Hippocampal formation (tissue), 2 donors: ENCODE measurements around the gene TMEM94.
"Not testable (repeated sequence)": the region's sequence is repeated elsewhere in the genome, so short reads cannot be mapped to it uniquely, and the experiment has no call there.

Source experiments
- DNase-seq, 2 donors: peaks; one replicate each; lab custom pipeline; 2025; lab: John Stamatoyannopoulos, UW

Gene TMEM94

DNA sequence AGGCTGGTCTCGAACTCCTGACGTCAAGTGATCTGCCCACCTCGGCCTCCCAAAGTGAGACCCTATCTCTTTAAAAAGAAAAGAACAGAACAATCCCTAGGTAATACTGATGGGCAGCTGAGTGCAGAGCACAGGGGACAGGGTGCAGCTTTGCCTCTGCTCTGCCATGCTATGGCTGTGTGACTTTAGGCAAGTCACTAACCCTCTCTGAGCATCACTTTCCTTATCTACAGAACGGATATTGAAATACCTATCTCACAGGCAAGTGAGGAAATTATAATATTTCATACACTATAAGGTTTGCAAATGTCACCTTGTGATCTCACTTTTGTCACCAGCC is 54.8 kb downstream of the TMEM94 start:
- DNase-seq = no peak

GRCh38 chr17:75511610-75512575 is 55.5 kb downstream of the TMEM94 start:
- DNase-seq = no peak

DNA sequence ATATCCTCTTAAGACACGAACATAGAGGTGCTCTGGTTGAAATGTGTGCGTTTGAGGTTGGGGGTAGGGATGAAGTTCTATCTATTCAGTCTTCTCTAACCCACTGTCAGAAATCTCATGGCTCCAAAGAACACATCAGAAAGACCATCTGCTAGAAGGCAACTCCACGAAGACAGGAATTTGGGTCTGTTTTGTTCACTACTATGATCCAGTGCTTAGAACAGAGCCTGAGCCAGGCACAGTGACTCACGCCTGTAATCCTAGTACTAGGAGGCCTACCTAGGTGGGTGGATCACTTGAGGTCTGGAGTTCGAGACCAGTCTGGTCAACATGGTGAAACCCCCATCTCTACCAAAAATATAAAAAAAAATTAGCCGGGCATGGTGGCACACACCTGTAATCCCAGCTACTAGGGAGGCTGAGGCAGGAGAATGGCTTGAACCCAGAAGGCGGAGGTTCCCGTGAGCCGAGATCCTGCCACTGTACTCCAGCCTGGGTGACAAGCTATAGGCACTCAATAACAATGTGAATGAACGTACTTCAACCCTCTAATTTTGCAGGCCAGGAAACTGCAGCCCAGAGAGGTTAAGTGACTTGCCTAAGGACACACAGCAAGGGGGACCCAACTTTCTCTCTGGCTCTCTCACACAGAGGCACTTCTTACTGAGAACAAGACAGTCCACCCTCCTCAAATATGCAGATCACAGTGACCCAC is 56.6 kb downstream of the TMEM94 start:
- DNase-seq = no peak

DNA sequence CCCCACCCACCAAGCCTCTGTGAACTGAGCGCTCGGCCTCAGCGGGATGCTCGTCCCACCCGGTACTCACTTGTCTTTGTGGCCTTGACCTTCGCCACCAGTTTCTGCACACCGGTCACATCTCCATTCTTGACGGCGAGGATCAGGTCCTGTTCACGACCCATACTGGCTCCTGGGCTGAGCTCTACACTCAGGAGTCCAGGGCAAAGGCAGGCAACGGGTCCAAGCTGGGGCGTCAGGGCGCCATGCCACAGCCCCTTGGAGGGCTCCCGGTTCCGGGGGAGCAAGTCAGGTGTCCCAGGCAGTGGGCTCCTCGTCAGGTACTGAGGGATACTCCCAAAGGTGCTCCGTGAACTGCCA is 57.2 kb downstream of the TMEM94 start:
- no peak for DNase-seq

DNA sequence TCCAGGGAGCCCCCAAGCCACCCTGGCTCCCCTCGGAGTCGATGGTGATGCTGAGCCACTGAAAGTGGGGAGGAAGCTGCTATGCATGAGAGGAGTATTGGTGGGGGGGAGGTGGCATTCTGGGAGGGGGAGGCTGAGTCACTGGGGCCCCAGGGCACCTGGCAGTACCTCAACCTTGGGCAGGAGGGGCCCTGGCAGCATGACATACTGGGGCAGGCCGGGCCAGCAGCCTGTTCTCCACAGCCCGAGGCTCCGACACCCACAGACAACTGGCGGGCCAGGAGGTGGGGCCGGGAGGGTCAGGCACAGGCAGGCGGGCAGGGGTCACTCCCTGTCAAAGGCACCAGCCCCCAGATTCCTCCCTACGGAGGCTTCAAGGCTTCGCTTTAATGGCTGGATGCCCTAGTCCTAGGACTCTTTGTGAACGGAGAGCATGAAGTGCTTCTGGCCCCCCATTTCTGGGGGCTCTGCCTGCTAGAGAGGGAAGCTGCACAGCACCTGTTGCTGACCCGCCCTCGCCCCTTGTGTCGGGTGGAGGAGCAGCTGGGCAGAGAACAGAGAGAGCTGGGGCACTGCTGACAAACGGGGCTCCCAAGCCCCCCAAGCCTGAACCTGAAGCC is 58.0 kb downstream of the TMEM94 start:
- no peak for DNase-seq

- DNase-seq = no peak
Measured at GRCh38 chr17:75514919-75515495, 58.6 kb downstream of the TMEM94 start.

GRCh38 chr17:75515496-75516254 is 59.2 kb downstream of the TMEM94 start, which contains the start of gene CASKIN2:
Gene CASKIN2, minus strand, starts transcription at chr17:75515537. Its CDS starts 1,733 bp downstream, at chr17:75513804.
- peak; percentile 87 to 94 for DNase-seq

GRCh38 chr17:75516255-75516618 is 59.8 kb downstream of the TMEM94 start, which contains the start of gene TSEN54:
Gene TSEN54, plus strand, starts transcription at chr17:75516528. Its CDS starts 33 bp downstream, at chr17:75516561.
- peak; percentile 88 to 89 for DNase-seq

DNA sequence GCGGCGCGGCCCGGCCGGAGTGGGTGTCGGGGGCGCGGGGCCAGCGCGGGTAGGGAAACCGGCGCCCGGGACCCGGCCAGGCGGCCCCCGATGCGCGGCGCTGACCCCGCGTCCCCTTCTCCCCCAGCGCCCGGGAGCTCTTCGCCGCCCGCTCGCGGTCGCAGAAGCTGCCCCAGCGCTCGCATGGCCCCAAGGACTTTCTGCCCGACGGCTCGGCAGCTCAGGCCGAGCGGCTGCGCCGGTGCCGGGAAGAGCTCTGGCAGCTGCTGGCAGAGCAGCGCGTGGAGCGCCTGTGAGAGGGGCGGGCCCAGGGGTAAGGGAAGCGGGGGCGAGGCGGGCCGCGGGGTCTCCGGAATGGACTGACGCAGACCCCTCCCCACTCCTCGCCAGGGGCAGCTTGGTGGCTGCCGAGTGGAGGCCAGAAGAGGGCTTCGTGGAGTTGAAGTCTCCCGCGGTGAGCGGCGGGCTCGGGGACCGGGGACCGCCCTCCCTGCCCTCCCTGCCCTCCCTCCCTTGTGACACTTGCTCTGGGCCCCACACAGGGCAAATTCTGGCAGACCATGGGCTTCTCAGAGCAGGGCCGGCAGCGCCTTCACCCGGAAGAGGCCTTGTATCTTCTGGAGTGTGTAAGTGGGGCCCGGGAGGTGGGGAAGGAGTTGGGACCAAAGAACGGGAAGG is 60.3 kb downstream of the TMEM94 start:
- no peak for DNase-seq

DNA sequence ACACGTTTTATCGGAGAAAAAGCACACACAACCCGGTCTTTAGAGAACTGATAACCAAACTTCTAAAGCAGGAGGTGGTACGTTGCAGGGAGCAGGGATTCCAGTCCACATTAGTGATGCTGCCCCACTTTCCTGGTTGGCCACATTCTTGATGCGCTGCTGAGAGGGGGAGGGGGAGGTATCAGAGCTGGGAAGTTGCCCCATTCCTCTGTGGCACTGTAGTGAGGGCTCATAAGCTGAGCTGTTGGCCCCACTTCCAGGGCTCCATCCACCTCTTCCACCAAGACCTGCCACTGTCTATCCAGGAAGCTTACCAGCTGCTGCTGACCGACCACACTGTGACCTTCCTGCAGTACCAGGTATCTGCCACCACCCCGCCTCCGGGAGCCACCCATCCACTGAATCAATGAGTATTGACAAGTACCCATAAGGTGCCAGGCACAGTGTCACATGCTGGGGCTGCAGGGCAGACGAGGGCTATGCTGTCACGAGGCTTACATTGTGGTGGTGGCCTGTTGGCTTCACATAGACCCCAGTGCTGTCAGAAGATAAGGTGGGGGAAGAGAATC is 60.9 kb downstream of the TMEM94 start:
- no peak for DNase-seq

- no peak for DNase-seq
Measured at GRCh38 chr17:75518201-75518600, 61.8 kb downstream of the TMEM94 start.

GRCh38 chr17:75518983-75519537 is 62.6 kb downstream of the TMEM94 start:
- no peak for DNase-seq

- DNase-seq = not testable (repeated sequence)
Measured at GRCh38 chr17:75520413-75520812, 64.0 kb downstream of the TMEM94 start.

DNA sequence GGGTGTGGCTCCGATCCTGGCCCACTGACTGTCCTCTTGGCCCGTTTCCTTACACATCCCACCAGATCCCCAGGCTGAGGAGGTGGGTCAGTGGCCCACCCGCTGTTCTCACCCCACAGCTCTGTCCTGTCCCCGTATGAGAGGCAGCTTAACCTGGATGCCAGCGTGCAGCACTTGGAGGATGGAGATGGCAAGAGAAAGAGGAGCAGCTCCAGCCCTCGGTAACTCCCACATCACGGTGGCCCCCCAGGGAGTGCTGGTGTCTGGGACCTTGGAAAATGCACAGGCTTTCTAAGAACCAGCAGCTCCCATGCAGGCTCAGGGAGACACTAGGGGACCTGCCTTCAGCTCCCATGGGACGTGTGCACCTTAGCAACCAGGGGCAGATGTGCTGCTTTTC is 64.9 kb downstream of the TMEM94 start:
- DNase-seq = no peak

DNA sequence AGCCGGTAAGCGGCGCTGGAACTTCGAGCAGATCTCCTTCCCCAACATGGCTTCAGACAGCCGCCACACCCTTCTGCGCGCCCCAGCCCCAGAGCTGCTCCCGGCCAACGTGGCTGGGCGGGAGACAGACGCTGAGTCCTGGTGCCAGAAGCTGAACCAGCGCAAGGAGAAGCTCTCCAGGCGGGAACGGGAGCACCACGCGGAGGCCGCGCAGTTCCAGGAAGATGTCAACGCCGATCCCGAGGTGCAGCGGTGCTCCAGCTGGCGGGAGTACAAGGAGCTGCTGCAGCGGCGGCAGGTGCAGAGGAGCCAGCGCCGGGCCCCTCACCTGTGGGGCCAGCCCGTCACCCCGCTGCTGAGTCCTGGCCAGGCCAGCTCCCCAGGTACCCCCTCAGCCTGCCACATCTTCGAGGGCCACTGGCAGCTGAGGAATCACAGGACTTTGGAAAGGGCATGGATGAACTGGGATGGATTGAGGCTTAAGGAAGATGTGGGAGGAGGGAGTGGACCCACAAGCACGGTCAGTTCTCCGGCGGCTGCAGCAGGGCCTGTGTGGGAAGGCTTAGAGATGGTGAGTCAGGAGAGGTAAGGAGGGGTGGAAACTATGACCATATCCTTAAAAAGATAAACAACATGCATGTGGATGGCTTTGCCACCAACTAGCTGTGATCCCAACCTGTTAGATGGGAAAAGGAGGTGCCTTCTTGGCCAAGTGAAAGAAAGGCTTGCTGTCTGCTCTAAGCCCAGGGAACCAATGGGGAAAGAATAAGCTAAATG is 65.7 kb downstream of the TMEM94 start:
- DNase-seq = no peak

GRCh38 chr17:75523647-75524046 is 67.2 kb downstream of the TMEM94 start:
- no peak for DNase-seq

GRCh38 chr17:75524269-75524969 is 68.0 kb downstream of the TMEM94 start:
- DNase-seq = no peak

DNA sequence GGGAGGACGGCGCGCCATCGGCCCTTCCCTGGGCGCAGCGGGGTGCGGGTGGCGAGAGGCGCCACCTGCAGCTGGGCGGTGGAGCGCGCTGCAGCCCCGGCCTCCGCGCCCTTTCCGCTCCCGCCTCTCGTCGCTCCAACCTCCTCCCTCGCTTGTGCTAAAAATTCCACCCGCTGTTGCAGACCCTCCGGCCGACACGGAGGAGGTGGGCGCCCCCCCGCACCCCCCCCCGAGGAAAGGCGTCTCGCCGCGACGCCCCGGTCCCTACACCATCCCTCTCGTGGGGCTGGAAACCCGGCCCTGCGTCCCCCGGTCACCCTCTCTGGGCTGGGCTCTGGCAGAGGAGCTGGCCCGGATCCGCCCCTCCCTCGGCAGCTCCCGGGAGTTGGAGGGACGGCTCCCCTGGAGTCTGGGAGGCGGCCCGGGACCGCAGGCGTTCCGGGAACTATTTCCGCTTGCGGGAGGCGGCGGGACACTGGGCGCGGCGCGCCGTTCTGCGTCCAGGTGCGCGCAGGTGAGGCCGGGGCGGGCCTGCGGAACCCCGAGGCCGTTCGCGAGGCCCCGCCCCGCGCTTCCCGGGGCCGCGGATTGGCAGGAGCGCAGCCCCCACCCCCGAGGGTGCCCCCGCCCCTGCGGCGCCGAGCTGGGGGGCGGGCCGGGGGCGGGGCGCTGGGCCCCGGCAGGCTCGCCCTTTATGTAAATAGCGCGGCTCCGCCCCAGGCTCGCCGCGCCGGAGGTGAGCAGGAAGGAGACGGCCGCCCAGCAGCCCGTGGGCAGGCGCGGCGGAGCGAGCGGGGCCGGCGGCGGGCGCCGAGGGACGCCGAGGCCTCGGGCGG is 68.8 kb downstream of the TMEM94 start, which contains the start of gene LLGL2:
Gene LLGL2 (plus strand): TSS at position 728 of the 836 bp plus-strand sequence. CDS start 17,730 bp downstream, outside the sequence.
- DNase-seq = peak; percentile 25 to 63
